ENCODE measurements around the gene ITGA7. TPM values are rescaled to one million over a fixed set of nuclear protein-coding genes. Genes with fewer than 3 reads are reported as not detected.

The ITGA7 gene
- total RNA-seq, 1 experiment from 2014 or later: 38.0 TPM

GRCh38 chr12:55704824-55705718, 2.6 kb downstream of the ITGA7 start:
- H3K36me3 ChIP-seq (replicated peaks; ENCODE audit: control insufficient read depth, insufficient read depth, low read length): no peaks in the 10 kb centered on the region; the same call in 1 of the 2 replicates
- no peak for DNase-seq
- H3K27me3 ChIP-seq (ENCODE audit: control insufficient read depth, insufficient read depth, low read length): peaks cover 6% of the 10 kb centered on the region; the same call in 1 of the 2 replicates
- no peak overlapping the region for H3K4me3 ChIP-seq (ENCODE audit: insufficient read depth, low read depth, low read length)

GRCh38 chr12:55703901-55704761, 3.6 kb downstream of the ITGA7 start:
- H3K4me3 ChIP-seq (ENCODE audit: insufficient read depth, low read depth, low read length): no peak overlapping the region
- H3K27me3 ChIP-seq (ENCODE audit: control insufficient read depth, insufficient read depth, low read length): peaks cover 4% of the 10 kb centered on the region; the same call in 1 of the 2 replicates
- no peaks in the 10 kb centered on the region; the same call in 1 of the 2 replicates for H3K36me3 ChIP-seq (replicated peaks; ENCODE audit: control insufficient read depth, insufficient read depth, low read length)
- no peak for DNase-seq

- Histone ChIP-seq H3K36me3 (replicated peaks; ENCODE audit: control insufficient read depth, insufficient read depth, low read length) (no peaks in the 10 kb centered on the region; the same call in none of the 2 replicates), H3K4me3 (ENCODE audit: insufficient read depth, low read depth, low read length) (no peak overlapping the region), H3K27me3 (ENCODE audit: control insufficient read depth, insufficient read depth, low read length) (peaks cover 4% of the 10 kb centered on the region; the same call in 1 of the 2 replicates)
- no peak for DNase-seq
Observed at GRCh38 chr12:55703288-55703687, 4.4 kb downstream of the ITGA7 start.

GRCh38 chr12:55702861-55703260, 4.8 kb downstream of the ITGA7 start:
- Histone ChIP-seq H3K36me3 (replicated peaks; ENCODE audit: control insufficient read depth, insufficient read depth, low read length) (no peaks in the 10 kb centered on the region; the same call in none of the 2 replicates), H3K4me3 (ENCODE audit: insufficient read depth, low read depth, low read length) (no peak overlapping the region), H3K27me3 (ENCODE audit: control insufficient read depth, insufficient read depth, low read length) (peaks cover 4% of the 10 kb centered on the region; the same call in 1 of the 2 replicates)
- DNase-seq: no peak

- peaks cover 3% of the 10 kb centered on the region for H3K36me3 ChIP-seq (replicated peaks; ENCODE audit: control insufficient read depth, insufficient read depth, low read length)
- H3K27me3 ChIP-seq (ENCODE audit: control insufficient read depth, insufficient read depth, low read length): no peaks in the 10 kb centered on the region
- no peak for DNase-seq
- H3K4me3 ChIP-seq (ENCODE audit: insufficient read depth, low read depth, low read length): no peak overlapping the region
Observed at GRCh38 chr12:55700255-55701018, 7.3 kb downstream of the ITGA7 start.

GRCh38 chr12:55699471-55700055, 8.1 kb downstream of the ITGA7 start:
- H3K4me3 ChIP-seq (ENCODE audit: insufficient read depth, low read depth, low read length): no peak overlapping the region
- no peaks in the 10 kb centered on the region for H3K27me3 ChIP-seq (ENCODE audit: control insufficient read depth, insufficient read depth, low read length)
- peaks cover 3% of the 10 kb centered on the region for H3K36me3 ChIP-seq (replicated peaks; ENCODE audit: control insufficient read depth, insufficient read depth, low read length)
- peak; percentile 26 for DNase-seq

- DNase-seq: no peak
- Histone ChIP-seq H3K4me3 (ENCODE audit: insufficient read depth, low read depth, low read length) (no peak overlapping the region), H3K36me3 (replicated peaks; ENCODE audit: control insufficient read depth, insufficient read depth, low read length) (peaks cover 8% of the 10 kb centered on the region)
Observed at GRCh38 chr12:55698965-55699364, 8.7 kb downstream of the ITGA7 start.

GRCh38 chr12:55698241-55698955, 9.3 kb downstream of the ITGA7 start:
- Histone ChIP-seq H3K4me3 (ENCODE audit: insufficient read depth, low read depth, low read length) (no peak overlapping the region), H3K27me3 (ENCODE audit: control insufficient read depth, insufficient read depth, low read length) (no peaks in the 10 kb centered on the region), H3K36me3 (replicated peaks; ENCODE audit: control insufficient read depth, insufficient read depth, low read length) (peaks cover 8% of the 10 kb centered on the region)
- DNase-seq: peak; percentile 26

More at GRCh38 chr12:55698965-55699364, 8.7 kb downstream of the ITGA7 start:
- no peaks in the 10 kb centered on the region for H3K27me3 ChIP-seq (ENCODE audit: control insufficient read depth, insufficient read depth, low read length)

- DNase-seq: peak; percentile 20
- H3K36me3 ChIP-seq (replicated peaks; ENCODE audit: control insufficient read depth, insufficient read depth, low read length): peaks cover 8% of the 10 kb centered on the region
- H3K27me3 ChIP-seq (ENCODE audit: control insufficient read depth, insufficient read depth, low read length): no peaks in the 10 kb centered on the region
- no peak overlapping the region for H3K4me3 ChIP-seq (ENCODE audit: insufficient read depth, low read depth, low read length)
Observed at GRCh38 chr12:55697686-55698085, 10.0 kb downstream of the ITGA7 start.

GRCh38 chr12:55696796-55697462, 10.8 kb downstream of the ITGA7 start:
- peak; percentile 25 for DNase-seq
- Histone ChIP-seq H3K27me3 (ENCODE audit: control insufficient read depth, insufficient read depth, low read length) (no peaks in the 10 kb centered on the region), H3K4me3 (ENCODE audit: insufficient read depth, low read depth, low read length) (no peak overlapping the region), H3K36me3 (replicated peaks; ENCODE audit: control insufficient read depth, insufficient read depth, low read length) (peaks cover 12% of the 10 kb centered on the region)

GRCh38 chr12:55696141-55696540, 11.6 kb downstream of the ITGA7 start:
- no peak for DNase-seq
- Histone ChIP-seq H3K36me3 (replicated peaks; ENCODE audit: control insufficient read depth, insufficient read depth, low read length) (peaks cover 13% of the 10 kb centered on the region), H3K27me3 (ENCODE audit: control insufficient read depth, insufficient read depth, low read length) (no peaks in the 10 kb centered on the region), H3K4me3 (ENCODE audit: insufficient read depth, low read depth, low read length) (no peak overlapping the region)

GRCh38 chr12:55695349-55695748, 12.4 kb downstream of the ITGA7 start:
- DNase-seq: peak; percentile 20
- peaks cover 13% of the 10 kb centered on the region for H3K36me3 ChIP-seq (replicated peaks; ENCODE audit: control insufficient read depth, insufficient read depth, low read length)
- H3K27me3 ChIP-seq (ENCODE audit: control insufficient read depth, insufficient read depth, low read length): no peaks in the 10 kb centered on the region
- H3K4me3 ChIP-seq (ENCODE audit: insufficient read depth, low read depth, low read length): no peak overlapping the region

GRCh38 chr12:55694651-55695050, 13.1 kb downstream of the ITGA7 start:
- Histone ChIP-seq H3K4me3 (ENCODE audit: insufficient read depth, low read depth, low read length) (no peak overlapping the region), H3K27me3 (ENCODE audit: control insufficient read depth, insufficient read depth, low read length) (no peaks in the 10 kb centered on the region), H3K36me3 (replicated peaks; ENCODE audit: control insufficient read depth, insufficient read depth, low read length) (peaks cover 13% of the 10 kb centered on the region)
- peak; percentile 22 for DNase-seq
